ENCODE measurements around the gene NCOA6.
"Not testable (repeated sequence)": the region's sequence is repeated elsewhere in the genome, so short reads cannot be mapped to it uniquely, and the experiment has no call there.

Gene NCOA6

DNA sequence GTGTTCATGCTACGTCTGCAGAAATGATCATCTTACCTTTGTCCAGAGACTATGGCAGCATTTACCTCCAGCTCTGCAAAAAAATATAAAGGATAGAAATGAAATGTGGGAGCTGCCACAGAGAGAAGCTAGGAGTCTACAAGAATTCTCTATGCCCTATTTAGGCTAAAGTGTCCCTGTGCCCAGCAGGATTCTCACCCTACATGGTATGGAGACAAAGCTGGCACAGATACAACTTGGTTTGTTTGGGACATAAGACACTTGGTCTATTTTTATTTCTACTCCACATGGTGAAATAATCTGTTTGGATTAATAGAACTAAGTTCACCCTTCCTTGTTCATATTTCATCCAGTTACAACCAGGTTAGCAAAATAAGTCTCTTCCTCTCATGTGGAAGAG is 92.9 kb downstream of the NCOA6 start:
- H3K79me2 ChIP-seq (ENCODE audit: control insufficient read depth, low read length) = no peaks in the 10 kb centered on the region
- H3K4me3 ChIP-seq (ENCODE audit: low read length) = no peak overlapping the region
- no peaks in the 10 kb centered on the region for H3K36me3 ChIP-seq (ENCODE audit: control insufficient read depth, low read length)
- H3K9me2 ChIP-seq (replicated peaks; ENCODE audit: control insufficient read depth, low read length) = no peaks in the 10 kb centered on the region
- H3K9me3 ChIP-seq (ENCODE audit: control insufficient read depth, insufficient read depth, low read length) = no peaks in the 10 kb centered on the region
- no peaks in the 10 kb centered on the region for H3F3A ChIP-seq (ENCODE audit: control insufficient read depth, insufficient read depth)
- H3K4me2 ChIP-seq (ENCODE audit: low read length) = no peak overlapping the region
- no peaks in the 10 kb centered on the region for H4K20me1 ChIP-seq (ENCODE audit: control insufficient read depth, insufficient read depth, low read depth, low read length)
- no peaks in the 10 kb centered on the region for H3K4me1 ChIP-seq (ENCODE audit: control insufficient read depth, low read length)
- H3K27me3 ChIP-seq (ENCODE audit: control insufficient read depth, low read length) = no peaks in the 10 kb centered on the region
- TF ChIP-seq EZH2phosphoT487 (IDR thresholded peaks at IDR 0.05; ENCODE audit: borderline replicate concordance, low read length) = no peak
- TF ChIP-seq, protein P1, sequence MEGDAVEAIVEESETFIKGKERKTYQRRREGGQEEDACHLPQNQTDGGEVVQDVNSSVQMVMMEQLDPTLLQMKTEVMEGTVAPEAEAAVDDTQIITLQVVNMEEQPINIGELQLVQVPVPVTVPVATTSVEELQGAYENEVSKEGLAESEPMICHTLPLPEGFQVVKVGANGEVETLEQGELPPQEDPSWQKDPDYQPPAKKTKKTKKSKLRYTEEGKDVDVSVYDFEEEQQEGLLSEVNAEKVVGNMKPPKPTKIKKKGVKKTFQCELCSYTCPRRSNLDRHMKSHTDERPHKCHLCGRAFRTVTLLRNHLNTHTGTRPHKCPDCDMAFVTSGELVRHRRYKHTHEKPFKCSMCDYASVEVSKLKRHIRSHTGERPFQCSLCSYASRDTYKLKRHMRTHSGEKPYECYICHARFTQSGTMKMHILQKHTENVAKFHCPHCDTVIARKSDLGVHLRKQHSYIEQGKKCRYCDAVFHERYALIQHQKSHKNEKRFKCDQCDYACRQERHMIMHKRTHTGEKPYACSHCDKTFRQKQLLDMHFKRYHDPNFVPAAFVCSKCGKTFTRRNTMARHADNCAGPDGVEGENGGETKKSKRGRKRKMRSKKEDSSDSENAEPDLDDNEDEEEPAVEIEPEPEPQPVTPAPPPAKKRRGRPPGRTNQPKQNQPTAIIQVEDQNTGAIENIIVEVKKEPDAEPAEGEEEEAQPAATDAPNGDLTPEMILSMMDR (IDR thresholded peaks at IDR 0.05; ENCODE audit: low read depth, low read length, poor library complexity, severe bottlenecking) = no peak
- no peak overlapping the region for H3K27ac ChIP-seq (ENCODE audit: low read depth, low read length)

DNA sequence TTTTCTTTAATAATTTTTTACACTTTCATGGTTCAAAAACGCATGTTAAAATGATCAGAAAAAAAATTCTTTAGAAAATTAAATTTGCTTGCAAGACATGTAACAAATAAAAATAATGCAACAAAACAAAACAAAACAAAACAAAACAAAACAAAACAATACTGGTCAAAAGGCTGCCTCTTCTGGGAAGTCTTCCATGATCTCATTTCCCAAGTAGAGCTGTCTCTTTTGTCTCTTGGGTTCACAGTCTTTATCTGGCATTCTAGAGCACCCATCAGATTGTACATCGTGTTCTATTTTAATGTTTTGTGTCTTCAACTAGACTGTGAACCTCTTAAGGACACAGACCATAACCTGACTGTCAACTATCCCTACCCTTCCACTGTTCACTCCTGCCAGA is 96.0 kb downstream of the NCOA6 start:
- H3K9me3 ChIP-seq (ENCODE audit: control insufficient read depth, insufficient read depth, low read length) = no peaks in the 10 kb centered on the region
- H4K20me1 ChIP-seq (ENCODE audit: control insufficient read depth, insufficient read depth, low read depth, low read length) = no peaks in the 10 kb centered on the region
- no peak overlapping the region for H3K4me3 ChIP-seq (ENCODE audit: low read length)
- no peaks in the 10 kb centered on the region for H3K9me2 ChIP-seq (replicated peaks; ENCODE audit: control insufficient read depth, low read length)
- H3F3A ChIP-seq (ENCODE audit: control insufficient read depth, insufficient read depth) = no peaks in the 10 kb centered on the region
- TF ChIP-seq EZH2phosphoT487 (IDR thresholded peaks at IDR 0.05; ENCODE audit: borderline replicate concordance, low read length) = no peak
- TF ChIP-seq, protein P1 (IDR thresholded peaks at IDR 0.05; ENCODE audit: low read depth, low read length, poor library complexity, severe bottlenecking) = no peak
- H3K4me1 ChIP-seq (ENCODE audit: control insufficient read depth, low read length) = no peaks in the 10 kb centered on the region
- no peak overlapping the region for H3K4me2 ChIP-seq (ENCODE audit: low read length)
- H3K36me3 ChIP-seq (ENCODE audit: control insufficient read depth, low read length) = peaks cover 12% of the 10 kb centered on the region
- H3K27ac ChIP-seq (ENCODE audit: low read depth, low read length) = no peak overlapping the region
- H3K27me3 ChIP-seq (ENCODE audit: control insufficient read depth, low read length) = no peaks in the 10 kb centered on the region
- no peaks in the 10 kb centered on the region for H3K79me2 ChIP-seq (ENCODE audit: control insufficient read depth, low read length)

DNA sequence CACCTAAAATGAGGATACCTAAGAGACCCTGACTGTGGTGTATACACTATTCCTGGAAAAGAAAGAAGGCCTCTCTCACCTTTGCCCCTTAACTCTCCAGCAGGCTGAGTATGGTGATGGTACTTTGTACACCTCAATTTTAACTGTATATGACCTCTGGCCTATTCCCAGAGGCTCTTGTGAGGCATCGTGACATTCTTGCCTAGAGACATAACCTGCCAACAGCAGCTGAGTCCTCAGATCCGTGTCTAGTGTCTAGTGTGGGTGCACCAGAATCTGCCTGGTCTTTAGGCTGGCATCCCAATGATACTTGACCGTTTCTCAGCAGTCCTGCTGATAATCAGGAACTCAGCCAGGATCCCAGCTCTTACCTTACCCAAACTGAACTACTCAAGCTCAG is 101.3 kb downstream of the NCOA6 start:
- Histone ChIP-seq H4K20me1 (ENCODE audit: control insufficient read depth, insufficient read depth, low read depth, low read length) (no peaks in the 10 kb centered on the region), H3K9me2 (replicated peaks; ENCODE audit: control insufficient read depth, low read length) (no peaks in the 10 kb centered on the region), H3K27ac (ENCODE audit: low read depth, low read length) (no peak overlapping the region), H3K4me2 (ENCODE audit: low read length) (no peak overlapping the region), H3K9me3 (ENCODE audit: control insufficient read depth, insufficient read depth, low read length) (no peaks in the 10 kb centered on the region), H3K36me3 (ENCODE audit: control insufficient read depth, low read length) (peaks cover 15% of the 10 kb centered on the region), H3K27me3 (ENCODE audit: control insufficient read depth, low read length) (no peaks in the 10 kb centered on the region), H3F3A (ENCODE audit: control insufficient read depth, insufficient read depth) (no peaks in the 10 kb centered on the region), H3K79me2 (ENCODE audit: control insufficient read depth, low read length) (no peaks in the 10 kb centered on the region), H3K4me1 (ENCODE audit: control insufficient read depth, low read length) (peaks cover 14% of the 10 kb centered on the region), H3K4me3 (ENCODE audit: low read length) (no peak overlapping the region)
- TF ChIP-seq, protein P1 (IDR thresholded peaks at IDR 0.05; ENCODE audit: low read depth, low read length, poor library complexity, severe bottlenecking) = no peak
- no peak for TF ChIP-seq EZH2phosphoT487 (IDR thresholded peaks at IDR 0.05; ENCODE audit: borderline replicate concordance, low read length)

DNA sequence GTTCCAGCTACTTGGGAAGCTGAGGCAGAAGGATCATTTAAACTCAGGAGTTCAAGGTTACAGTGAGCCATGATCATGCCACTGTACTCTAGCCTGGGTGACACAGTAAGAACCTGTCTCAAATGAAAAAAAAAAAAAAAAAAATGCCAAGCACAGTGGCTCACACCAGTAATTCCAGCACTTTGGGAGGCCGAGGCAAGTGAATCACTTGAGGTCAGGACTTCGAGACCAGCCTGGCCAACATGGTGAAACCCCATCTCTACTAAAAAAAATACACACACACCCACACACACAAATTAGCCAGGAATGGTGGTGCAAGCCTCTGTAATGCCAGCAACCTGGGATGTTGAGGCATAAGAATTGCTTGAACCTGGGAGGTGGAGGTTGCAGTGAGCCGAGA is 102.9 kb downstream of the NCOA6 start:
- H3K27ac ChIP-seq (ENCODE audit: low read depth, low read length) = not testable (repeated sequence)

More for the DNA sequence above, 102.9 kb downstream of the NCOA6 start:
- not testable (repeated sequence) for H3K27me3 ChIP-seq (ENCODE audit: control insufficient read depth, low read length); H3K4me2 ChIP-seq (ENCODE audit: low read length); H3K4me3 ChIP-seq (ENCODE audit: low read length); H3K9me2 ChIP-seq (replicated peaks; ENCODE audit: control insufficient read depth, low read length); H3K9me3 ChIP-seq (ENCODE audit: control insufficient read depth, insufficient read depth, low read length); H4K20me1 ChIP-seq (ENCODE audit: control insufficient read depth, insufficient read depth, low read depth, low read length); H3F3A ChIP-seq (ENCODE audit: control insufficient read depth, insufficient read depth); H3K79me2 ChIP-seq (ENCODE audit: control insufficient read depth, low read length)
- Histone ChIP-seq H3K36me3 (ENCODE audit: control insufficient read depth, low read length) (peaks cover 18% of the 10 kb centered on the region), H3K4me1 (ENCODE audit: control insufficient read depth, low read length) (peaks cover 19% of the 10 kb centered on the region)

All from DOHH2 (cell line).